Measurements from ENCODE around the gene PLAGL2.
A peak's percentile ranks its signal among the peaks of the same experiment; 100 is the strongest.
"Not testable (repeated sequence)": the region's sequence is repeated elsewhere in the genome, so short reads cannot be mapped to it uniquely, and the experiment has no call there.

PLAGL2 gene

DNA sequence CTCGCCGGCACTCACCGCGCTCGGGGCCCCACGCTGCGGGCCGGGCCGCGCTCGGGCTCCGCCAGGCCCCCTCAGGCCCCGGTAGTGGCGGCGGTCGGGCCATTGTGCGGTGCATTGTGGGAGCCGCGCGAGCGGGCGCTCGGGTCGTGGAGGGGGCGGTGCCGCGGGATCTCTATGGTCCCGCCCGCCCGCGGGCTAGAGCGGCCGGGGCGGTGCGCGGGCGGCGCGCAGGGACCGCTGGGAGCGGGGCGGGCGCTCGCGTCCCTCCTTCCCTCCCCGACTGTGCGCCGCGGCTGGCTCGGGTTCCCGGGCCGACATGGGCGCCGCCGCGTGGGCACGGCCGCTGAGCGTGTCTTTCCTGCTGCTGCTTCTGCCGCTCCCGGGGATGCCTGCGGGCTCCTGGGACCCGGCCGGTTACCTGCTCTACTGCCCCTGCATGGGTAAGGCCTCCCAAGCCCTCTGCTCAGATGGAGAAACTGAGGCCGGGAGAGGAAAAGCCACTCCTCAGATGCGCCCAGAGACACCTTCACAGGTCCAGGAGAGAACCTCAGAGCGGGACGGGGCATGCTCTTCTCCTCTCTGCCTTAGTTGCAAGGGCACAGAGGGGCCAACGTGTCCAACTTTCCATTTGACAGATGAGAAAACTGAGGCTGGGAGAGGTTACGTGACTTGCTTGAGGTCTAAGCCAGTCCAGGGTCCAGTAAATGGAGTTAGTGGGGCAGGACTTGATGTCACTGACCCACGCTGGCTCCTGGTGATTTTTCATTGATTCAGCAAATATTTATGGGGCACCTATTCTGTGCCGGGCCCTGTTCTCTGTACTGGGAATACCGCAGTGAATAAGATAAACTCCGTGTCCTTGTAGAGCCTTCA is at the start of gene PLAGL2, which contains the start of gene POFUT1:
TSS of gene PLAGL2 (minus strand) at position 118 of the 873 bp plus-strand sequence. CDS start 5,565 bp downstream, outside the sequence.
TSS of gene POFUT1 (plus strand) at position 255 of the 873 bp plus-strand sequence. CDS start at position 317, 62 bp downstream.
- DNase-seq, result peak; percentile 90

DNA sequence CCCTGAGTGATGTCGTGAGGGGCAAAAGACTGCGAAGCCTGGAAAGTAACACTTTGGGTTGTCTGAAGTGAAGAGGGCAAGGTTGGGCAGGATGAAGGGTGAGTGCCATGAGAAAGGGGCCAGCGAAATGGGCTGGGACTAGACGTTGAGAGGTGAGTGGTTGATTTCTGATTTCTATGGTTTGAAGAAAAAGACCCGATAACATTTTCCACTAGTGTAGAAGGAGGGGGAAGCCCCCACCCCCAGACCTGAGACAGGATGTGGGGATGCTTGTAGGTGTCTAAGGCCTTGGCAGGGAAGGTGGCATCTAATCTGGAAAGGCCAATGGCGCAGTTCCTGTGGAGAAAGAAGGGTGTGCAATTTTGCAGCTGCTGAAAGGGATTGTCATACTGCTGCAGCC is 44.6 kb upstream of the PLAGL2 start:
- DNase-seq, result no peak

- no peak for DNase-seq
Measured at GRCh38 chr20:32251470-32251869, 43.9 kb upstream of the PLAGL2 start.

DNA sequence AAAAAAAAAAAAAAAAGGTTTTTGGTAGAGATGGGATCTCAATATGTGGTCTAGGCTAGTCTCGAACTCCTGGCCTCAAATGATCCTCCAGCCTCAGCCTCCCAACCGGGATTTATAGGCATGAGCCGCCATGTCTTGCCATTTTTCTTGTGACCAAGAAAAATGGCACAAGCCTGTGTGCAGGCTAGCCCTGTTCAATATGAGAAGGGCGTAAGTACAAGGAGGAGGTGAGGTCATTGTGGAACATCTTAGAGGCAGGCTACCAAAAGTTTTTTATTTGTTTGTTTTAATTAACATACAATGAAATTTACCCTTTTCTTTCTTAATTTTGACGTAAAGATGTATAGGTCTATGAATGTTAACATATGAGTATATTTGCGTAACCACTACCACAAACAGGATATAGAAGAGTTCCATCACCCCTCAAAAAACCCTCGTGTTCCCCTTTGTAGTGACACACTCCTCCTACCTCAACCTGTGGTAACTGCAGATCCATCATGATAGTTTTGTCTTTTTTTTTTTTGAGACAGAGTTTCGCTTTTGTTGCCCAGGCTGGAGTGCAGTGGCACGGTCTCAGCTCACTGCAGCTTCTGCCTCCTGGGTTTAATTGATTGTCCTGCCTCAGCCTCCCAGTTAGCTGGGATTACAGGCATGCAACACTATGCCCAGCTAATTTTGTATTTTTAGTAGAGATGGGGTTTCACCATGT is 41.6 kb upstream of the PLAGL2 start:
- DNase-seq, result no peak

- peak; percentile 20 for DNase-seq
Measured at GRCh38 chr20:32248043-32248442, 40.5 kb upstream of the PLAGL2 start.

- DNase-seq, result not testable (repeated sequence)
Measured at GRCh38 chr20:32246208-32246607, 38.7 kb upstream of the PLAGL2 start.

- DNase-seq, result no peak
Measured at GRCh38 chr20:32244959-32245358, 37.4 kb upstream of the PLAGL2 start.

DNA sequence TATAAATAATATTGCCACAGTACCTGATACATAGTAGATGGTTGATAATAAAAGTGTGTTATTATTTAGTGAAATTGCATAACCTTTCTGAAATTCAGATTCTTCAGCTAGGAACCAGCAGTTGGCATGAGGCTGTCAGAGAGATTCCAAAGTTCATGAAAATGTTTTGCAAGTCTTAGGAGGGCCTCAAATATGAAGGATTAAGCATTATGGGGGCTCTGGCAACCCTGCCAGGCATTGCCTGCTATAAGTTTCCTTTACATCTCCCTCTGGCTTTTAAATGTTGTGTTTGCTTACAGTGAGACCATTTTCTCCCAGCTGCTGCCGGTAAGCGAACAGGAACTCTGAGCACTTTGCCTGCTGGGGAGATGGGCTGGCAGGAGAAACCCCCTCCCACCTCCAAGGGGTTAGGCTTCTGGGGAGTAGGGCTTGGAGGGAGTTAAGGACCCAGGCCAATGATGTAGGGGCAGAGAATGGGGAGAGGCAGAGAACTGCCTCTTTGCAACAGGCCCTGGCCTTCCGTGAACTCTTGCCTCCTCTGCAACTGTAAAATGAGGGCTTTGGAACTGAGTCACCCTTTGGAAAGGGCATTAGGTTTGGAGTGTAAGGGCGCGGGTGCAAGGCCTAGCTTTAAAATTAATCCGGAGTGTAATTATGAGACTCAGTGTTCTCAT is 36.7 kb upstream of the PLAGL2 start:
- DNase-seq, result no peak

DNA sequence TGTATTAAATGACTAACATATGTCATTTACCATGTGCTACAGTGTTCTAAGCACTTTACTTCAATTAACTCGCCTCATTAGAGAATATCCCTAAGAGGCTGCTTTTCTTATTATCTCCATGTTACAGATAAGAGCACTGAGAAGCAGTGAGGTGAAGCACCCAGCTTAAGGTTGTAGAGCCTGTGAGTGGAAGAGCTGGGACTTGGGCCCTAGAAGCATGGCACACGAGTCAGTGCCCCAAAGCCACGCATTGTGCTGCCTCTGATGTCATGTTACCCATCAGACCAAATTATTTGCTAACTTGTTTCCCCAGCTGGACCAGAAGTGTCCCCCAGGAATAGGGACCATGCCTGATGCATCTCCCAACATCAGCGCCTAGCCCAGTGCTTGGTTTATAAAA is 34.3 kb upstream of the PLAGL2 start:
- DNase-seq, result no peak

DNA sequence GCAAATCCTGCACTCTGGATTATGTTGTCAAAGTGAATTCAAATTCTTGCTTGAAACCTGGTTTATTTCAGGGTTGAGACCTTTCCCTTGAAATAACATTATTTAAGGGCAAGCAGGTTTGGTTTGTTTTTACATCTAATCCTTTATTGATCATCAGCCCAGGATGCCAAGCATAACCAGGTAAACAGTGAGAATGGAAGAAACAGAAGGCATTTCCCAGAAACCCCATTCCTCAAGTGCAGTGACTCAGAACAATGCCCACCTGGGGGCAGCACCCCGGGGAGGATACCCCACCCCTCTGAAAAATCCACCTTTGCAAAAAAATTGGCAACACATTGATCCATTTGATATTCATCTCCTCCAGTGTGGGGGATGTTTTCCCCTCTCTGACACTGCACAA is 32.7 kb upstream of the PLAGL2 start:
- no peak for DNase-seq

DNA sequence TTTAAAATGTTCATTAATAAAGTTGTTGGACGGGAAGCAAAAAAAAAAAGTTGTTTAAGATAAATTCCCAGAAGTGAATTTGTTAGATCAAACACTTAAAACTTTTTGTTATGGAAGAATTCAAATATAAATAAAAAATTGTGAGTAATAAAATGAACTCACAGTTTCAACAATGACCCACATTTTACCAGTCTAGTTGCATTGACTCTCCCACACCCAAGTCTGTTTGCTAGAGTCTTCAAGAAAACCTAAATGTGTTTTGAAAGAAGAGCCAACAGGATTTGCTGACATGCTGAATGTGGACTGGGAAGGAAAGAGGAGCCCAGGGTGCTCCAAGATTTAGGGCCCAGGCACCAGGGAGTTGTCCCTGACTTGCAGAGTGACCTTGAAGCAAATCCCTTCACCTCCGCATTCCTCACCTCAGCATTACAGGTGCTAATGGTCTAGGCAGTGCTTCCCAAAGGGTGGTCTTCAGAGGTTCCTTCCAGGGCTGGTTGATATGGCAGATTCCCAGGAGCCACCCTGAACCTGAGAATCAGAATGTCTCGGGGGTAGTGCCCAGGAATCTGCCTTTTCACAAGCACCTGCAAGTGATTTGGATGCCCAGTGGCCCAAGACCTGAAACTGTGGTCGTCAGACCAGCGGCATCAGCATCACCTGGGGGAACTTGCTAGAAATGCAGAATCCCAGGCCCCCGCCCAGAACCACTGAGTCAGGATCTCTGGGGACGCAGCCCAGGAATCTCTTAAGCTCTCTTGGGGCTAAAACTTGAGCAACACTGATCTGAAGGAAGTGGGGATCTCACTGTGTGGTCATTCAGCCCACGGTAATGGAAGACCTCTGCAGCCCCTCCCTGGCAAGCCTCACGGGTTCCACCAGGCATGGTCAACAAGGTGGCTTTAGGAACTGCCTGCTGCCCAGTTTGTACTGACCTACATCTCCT is 31.2 kb upstream of the PLAGL2 start:
- DNase-seq, result no peak

DNA sequence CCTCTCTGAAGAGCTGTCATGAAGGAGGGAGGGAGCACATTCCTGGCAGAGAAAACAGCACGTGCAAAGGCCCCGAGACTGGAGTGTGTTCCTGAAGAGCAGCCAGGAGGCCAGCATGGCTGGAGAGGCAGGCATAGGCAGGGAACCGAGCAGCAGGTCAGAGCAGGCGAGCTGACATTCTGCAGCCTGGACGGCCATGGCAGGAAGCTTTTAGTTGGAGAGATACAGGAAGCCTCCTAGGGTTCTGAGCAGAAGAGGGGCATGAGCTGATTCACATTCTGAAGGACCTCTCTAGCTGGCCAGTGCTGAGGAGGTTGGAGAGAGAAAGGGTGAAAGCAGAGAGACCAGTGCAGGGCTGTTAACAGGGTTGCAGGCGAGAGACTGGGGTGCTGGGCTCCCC is 29.9 kb upstream of the PLAGL2 start:
- no peak for DNase-seq

DNA sequence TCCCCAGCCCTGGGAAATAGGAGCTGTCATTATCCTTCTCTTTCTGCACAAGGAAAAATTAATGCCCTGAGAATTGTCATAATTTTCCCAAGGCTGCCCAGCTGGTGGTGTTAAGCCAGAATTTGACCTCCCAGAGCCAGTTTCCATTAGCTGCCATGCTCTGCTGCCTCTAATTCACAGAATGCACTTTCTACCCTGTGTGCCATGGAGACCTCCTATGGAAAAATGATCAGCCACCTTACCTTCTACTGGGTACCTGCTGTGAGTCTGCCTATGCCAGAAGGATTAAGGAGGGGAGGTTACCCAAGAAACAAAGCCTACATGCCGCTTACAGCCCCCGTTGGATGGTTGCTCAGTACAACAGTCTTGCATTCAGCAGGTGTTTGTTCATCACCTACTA is 29.3 kb upstream of the PLAGL2 start:
- DNase-seq, result no peak

- DNase-seq, result no peak
Measured at GRCh38 chr20:32236048-32236533, 28.5 kb upstream of the PLAGL2 start.

DNA sequence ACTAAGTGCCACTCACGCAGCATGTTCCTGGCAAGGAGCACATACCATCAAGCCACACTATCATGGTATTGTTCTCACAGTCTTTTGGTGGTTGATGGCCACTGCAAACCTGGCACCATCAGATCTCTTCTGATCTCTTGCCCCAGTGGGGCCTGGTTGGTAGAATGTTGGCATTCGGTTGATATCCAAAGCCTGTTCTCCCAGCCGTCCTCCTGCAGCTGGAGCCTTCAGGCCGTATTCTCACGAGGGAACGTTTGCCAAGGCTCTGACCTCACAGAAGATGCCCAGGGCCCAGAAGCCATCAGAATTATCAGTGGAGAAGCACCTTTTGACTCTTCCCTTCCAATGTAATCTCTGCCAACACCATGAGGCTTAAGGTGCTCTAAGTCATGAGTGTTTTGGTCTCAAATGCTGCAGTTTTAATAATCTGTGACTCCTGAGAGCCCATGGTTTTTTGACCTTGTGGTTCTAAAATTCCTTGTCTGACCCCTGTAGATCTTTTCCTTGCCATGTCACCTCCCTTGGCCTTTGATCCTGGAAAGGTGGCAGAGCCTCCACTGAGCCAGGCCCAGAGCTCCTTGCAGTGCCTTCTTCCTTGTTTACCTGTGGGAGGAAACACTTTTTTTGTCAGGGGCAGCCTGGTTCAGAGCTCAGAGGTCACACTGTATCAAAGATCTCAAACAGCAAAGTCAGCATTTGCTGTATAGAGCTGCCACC is 27.9 kb upstream of the PLAGL2 start:
- DNase-seq, result no peak

- no peak for DNase-seq
Measured at GRCh38 chr20:32234135-32234808, 26.7 kb upstream of the PLAGL2 start.

DNA sequence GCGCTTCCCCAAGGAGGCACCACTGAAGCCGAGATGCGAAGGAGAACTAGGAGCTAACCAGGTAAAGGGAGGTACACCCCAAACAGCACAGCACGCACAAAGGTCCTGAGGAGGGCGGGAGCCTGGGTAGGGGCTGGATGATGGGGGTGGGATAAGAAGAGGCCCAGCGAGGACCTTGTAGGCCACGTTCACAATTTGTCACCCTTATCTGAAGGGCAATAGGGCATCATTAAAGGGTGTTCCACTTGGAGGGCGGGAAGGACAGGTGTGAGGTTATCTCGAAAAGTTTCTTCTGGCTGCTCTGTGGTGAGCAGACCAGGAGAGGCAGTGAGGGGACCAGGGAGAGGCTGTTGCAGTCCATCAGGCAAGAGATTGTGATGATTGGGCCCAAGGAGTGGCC is 25.7 kb upstream of the PLAGL2 start:
- DNase-seq, result no peak

DNA sequence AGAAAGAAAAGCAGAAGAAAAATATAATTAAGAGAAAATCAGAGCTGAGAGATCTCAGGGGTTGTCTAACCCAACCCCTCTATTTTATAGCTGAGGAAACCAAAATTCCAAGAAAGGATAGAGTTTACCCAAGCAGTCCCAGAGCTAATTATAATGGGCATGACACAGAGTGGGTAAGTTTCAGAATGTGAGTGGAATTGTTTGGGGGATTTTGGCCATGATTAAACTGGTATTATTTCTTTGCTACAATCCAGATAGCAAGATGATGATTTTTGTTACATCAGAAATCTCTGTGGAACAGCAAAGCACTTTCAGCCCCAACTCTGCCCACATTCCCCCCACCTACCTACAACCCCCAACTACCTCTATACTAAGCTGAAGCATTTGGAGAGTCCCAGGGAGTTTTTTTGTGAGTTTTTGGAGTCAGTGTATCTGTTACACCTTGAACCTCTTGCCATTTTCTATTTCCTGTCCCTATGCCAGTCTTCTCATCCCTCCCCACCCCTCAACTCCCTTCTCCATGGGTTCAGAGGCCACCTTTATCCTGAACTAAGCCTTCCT is 24.9 kb upstream of the PLAGL2 start:
- DNase-seq, result no peak

GRCh38 chr20:32231847-32232246 is 24.3 kb upstream of the PLAGL2 start:
- peak; percentile 53 for DNase-seq

DNA sequence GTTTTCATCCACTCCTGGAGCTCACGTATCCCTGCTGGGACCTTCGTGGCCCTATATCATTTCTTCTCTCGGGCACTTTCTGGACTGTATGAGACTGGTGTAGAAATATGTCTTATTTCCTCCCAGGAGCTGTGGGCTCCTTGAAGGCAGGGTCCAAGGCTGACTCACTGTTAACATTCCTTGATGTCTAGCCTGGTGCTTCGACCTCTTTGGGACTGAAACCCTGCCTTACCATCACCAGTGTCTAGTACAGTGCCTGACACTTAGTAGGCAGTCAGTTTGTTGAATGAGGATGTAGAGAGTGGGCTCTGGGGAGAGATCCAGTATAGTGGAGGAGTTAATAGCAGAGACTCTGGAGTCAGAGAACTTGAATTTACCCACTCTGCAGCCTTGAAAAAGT is 23.7 kb upstream of the PLAGL2 start:
- no peak for DNase-seq

- DNase-seq, result no peak
Measured at GRCh38 chr20:32230707-32231106, 23.2 kb upstream of the PLAGL2 start.
